Stimulated activated naive CD8-positive, alpha-beta T cell treated with anti-CD3 and anti-CD28 coated beads, Interleukin-15, Interleukin-2, amounts not matched to agents 100 ng/mL and 50 ng/mL, for 24 hours (primary cell): ENCODE results near the gene PALM3.

Source experiments
- H3K27ac Mint-ChIP-seq: one replicate; pipeline ENCODE4 v1.8.0; 2021; ENCODE audit warnings: mild to moderate bottlenecking, mixed read lengths
- H3K27me3 Mint-ChIP-seq: one replicate; pipeline ENCODE4 v1.8.0; 2021; ENCODE audit warnings: mixed read lengths
- H3K36me3 Mint-ChIP-seq: one replicate; pipeline ENCODE4 v1.8.0; 2021; ENCODE audit warnings: low read depth, mixed read lengths
- H3K4me1 Mint-ChIP-seq: one replicate; pipeline ENCODE4 v1.8.0; 2021; ENCODE audit warnings: low read depth, mixed read lengths
- H3K4me3 Mint-ChIP-seq: one replicate; pipeline ENCODE4 v1.8.0; 2021; ENCODE audit warnings: mild to moderate bottlenecking, mixed read lengths
- H3K9me3 Mint-ChIP-seq: one replicate; pipeline ENCODE4 v1.8.0; 2021; ENCODE audit warnings: mixed read lengths

PALM3 gene, protein sequence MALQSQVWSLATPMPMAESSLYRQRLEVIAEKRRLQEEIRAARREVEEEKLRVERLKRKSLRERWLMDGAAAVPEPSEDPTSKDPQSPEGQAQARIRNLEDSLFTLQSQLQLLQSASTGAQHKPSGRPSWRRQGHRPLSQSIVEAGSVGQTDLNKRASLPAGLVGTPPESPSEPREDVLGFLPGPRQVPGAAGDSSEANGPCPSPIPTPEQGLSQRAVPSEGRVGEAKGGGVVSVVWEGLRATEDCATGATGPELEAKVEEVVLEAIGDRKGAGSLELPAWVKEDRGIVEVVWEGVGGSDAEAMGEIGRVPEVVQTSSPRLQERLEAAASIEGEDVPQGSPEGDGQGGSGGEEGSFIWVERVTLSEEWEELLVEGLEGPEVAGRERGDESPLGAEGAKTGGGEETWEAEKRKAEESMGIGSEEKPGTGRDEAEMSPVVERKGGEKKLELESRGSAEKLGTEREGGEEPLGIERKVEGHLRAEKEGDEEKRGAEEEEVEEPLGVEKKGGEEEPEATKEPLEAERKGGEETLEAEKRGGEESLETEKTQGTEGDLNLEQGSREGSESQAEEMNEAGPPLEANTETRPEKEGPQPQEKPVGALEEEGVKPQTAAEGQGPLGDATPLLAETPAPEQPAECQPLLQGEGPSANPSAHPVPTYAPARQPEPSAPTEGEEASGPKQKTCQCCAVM

DNA sequence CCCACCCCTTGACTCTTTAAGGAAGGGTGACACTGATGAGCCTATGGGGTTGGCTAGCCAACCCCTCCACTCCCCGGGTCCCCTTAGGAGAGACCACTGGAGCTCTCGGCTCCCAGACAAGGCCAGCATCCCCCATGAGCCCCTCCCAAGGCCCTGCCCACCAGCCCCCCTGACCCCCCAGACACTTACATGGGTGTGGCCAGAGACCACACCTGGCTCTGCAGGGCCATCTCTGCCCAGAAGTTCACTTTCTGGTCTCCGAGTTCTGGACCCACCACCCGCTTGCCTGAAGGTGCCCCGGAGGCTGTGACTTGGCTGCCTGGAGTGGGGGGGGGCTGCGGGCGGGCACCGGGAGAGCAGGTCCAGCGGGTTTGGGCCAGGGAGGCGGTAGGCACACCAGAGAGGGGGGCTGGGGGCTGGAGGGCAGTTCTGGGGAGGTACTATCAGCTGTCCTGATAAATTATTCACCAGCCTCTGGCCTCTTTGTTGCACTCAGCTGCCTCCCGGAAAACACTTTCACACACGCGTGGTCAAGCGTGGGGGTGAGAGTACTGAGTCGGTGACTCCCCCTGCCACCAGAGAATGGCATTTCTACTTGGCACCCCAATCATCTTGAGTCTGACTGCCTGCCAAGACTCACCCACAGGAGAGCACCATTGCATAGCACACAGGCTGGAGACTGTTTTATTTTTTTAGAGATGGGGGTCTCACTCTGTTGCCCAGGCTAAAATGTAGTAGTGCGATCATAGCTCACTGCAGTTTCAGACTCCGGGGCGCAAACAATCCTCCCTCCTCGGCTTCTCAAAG, at the start of gene PALM3:
TSS of gene PALM3 (minus strand) at position 326 of the 807 bp plus-strand sequence. CDS start at position 230, 96 bp downstream.
- Mint-ChIP-seq H3K4me1 (peaks cover 12% of the 10 kb centered on the region), H3K9me3 (no peaks in the 10 kb centered on the region), H3K27me3 (peaks cover 36% of the 10 kb centered on the region), H3K36me3 (no peaks in the 10 kb centered on the region), H3K27ac (no peak within 1 kb of the TSS), H3K4me3 (no peak within 1 kb of the TSS)

DNA sequence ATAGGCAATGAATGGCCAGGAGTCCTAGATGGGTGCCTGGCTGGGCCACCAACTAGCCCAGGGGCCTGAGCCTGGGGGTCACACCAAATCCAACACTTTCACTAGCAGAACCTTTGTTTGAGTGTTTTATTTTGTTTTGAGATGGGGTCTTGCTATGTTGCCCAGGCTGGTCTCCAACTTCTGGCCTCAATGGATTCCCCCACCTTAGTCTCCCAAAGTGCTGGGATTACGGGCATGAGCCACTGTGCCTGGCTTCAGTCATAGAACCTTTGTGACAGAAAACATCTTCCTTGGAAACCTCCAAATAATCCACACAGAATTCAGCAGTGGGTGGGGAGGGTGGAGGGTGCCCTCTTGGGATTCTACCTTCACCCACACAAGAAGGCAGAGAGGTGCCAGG, 49.6 kb upstream of the PALM3 start:
- no peak overlapping the region for H3K27ac Mint-ChIP-seq
- H3K36me3 Mint-ChIP-seq: no peaks in the 10 kb centered on the region
- H3K4me1 Mint-ChIP-seq: peaks cover 32% of the 10 kb centered on the region
- no peaks in the 10 kb centered on the region for H3K27me3 Mint-ChIP-seq
- H3K4me3 Mint-ChIP-seq: no peak overlapping the region
- H3K9me3 Mint-ChIP-seq: no peaks in the 10 kb centered on the region

DNA sequence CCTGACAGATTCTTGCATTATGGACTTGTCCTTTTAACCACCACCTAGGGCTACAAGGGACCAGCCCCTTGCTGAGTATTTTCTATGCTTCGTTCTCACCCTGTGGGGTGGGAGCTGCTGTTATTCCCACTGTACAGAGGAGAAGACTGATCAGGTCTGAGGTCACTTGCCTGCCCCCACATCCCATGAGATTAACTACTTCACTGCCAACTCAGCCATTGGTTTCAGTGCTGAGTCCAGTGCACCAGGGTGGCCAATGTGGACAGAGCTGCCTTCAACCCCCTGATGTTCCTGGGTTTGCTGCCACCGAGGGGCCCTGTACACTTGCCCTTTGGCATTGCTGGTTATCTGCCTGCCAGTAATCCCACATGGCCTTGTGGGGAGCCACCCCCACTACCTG, 48.8 kb upstream of the PALM3 start:
- H3K4me3 Mint-ChIP-seq: no peak overlapping the region
- H3K27me3 Mint-ChIP-seq: no peaks in the 10 kb centered on the region
- H3K36me3 Mint-ChIP-seq: no peaks in the 10 kb centered on the region
- no peaks in the 10 kb centered on the region for H3K9me3 Mint-ChIP-seq
- H3K4me1 Mint-ChIP-seq: peaks cover 24% of the 10 kb centered on the region
- no peak overlapping the region for H3K27ac Mint-ChIP-seq

DNA sequence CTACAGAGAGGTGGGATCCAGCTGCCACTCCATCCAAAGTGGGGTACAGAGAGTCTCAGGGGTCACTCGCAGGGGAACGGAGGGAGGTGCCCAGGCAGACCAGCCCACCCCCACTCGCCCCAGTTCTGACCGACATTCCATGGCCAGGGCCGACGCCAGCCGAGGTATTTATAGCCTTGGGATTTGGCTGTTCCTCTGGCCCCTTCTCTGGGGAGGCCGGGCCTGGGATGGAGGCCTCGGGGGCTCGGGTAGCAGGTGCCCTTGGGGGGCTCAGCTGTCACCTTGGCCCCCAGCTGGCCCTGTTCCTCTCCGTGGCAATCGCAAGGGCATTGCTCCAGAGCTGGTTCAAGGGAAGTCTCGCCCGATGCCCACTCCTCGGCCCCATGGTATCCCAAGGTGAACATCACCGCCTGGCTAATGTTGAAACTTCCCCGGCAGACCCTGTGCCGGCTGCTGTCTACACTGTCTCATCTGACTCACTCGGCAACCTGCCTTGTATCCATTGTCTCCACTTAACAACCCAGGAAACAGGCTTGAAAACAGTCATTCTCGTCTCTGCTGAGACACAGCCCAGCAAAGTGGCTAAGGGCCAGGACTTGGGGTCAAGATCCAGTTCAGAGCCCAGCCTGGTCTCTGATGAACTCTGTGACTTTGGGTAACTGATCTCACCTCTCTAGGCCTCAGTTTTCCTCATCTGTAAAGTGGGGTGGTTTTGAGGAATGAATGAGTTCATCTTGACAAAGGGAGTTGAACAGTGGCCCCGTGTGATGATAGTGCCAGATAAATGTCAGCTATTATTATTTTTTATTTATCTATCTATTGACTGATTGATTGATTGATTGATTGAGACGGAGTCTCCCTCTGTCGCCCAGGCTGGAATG, 45.9 kb upstream of the PALM3 start:
- Mint-ChIP-seq H3K9me3 (no peaks in the 10 kb centered on the region), H3K4me1 (peaks cover 6% of the 10 kb centered on the region), H3K27ac (no peak overlapping the region), H3K4me3 (no peak overlapping the region), H3K27me3 (no peaks in the 10 kb centered on the region), H3K36me3 (peaks cover 4% of the 10 kb centered on the region)

DNA sequence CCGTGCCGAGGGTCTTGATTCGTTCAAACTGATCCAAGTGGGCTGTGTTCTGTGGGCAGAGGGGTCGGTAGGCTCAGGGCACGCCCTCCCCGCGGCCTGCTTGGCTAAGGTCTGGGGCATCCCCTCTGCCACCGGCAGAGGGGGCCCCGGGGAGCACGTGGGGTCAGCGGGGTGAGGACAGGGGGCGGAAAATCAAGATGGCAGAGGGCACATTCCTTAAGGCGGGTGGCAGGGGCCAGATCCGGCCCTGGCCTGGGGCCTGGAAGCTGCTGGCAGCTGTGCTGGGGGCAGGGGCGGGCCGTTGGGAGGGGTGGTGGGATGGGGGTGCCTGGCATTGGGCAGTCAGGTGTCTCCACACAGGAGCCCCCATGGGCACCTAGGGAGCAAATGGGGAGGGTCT, 45.0 kb upstream of the PALM3 start:
- H3K27ac Mint-ChIP-seq: no peak overlapping the region
- no peaks in the 10 kb centered on the region for H3K9me3 Mint-ChIP-seq
- H3K27me3 Mint-ChIP-seq: no peaks in the 10 kb centered on the region
- H3K4me3 Mint-ChIP-seq: no peak overlapping the region
- peaks cover 4% of the 10 kb centered on the region for H3K36me3 Mint-ChIP-seq
- peaks cover 3% of the 10 kb centered on the region for H3K4me1 Mint-ChIP-seq

DNA sequence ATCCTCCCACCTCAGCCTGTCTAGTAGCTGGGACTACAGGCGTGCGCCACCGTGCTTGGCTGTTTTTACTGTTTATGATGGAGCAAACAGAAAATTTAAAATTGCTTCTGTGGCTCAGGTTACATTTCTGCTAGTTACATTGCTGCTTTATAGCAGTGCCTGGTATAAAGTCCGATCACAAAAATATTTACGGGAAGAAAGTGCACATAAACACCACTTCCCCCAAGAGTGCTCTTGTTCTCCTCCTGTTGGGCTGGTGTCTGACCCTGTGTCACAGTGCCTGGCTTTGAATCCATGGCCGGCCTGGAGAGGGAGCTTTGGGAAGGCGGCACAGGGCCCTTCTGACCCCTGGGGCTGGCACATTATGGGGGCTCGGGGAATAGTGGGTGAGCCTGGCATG, 43.8 kb upstream of the PALM3 start:
- Mint-ChIP-seq H3K27me3 (no peaks in the 10 kb centered on the region), H3K4me3 (no peak overlapping the region), H3K27ac (no peak overlapping the region), H3K36me3 (peaks cover 6% of the 10 kb centered on the region), H3K9me3 (no peaks in the 10 kb centered on the region), H3K4me1 (no peaks in the 10 kb centered on the region)

DNA sequence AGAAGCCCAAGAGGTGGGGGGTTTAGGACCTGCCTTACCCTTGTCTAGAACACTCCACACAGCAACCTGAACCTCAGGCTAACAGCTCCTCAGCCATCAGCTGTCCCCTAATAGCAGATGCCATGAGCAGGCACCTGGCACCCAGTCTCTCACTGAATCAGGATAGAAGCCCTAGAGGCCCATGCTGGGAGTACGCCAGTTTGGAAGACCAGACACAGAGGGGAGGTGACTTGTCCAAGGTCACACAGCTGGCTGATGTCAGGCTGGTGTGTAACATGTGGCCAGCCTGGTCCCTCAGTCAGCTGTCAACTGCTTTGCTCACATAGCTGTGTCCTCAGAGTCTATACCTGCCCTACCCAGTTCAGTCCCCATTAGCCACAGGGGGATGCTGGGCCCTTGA, 41.4 kb upstream of the PALM3 start:
- Mint-ChIP-seq H3K4me1 (no peaks in the 10 kb centered on the region), H3K36me3 (peaks cover 8% of the 10 kb centered on the region), H3K27ac (no peak overlapping the region), H3K9me3 (no peaks in the 10 kb centered on the region), H3K27me3 (no peaks in the 10 kb centered on the region), H3K4me3 (no peak overlapping the region)

DNA sequence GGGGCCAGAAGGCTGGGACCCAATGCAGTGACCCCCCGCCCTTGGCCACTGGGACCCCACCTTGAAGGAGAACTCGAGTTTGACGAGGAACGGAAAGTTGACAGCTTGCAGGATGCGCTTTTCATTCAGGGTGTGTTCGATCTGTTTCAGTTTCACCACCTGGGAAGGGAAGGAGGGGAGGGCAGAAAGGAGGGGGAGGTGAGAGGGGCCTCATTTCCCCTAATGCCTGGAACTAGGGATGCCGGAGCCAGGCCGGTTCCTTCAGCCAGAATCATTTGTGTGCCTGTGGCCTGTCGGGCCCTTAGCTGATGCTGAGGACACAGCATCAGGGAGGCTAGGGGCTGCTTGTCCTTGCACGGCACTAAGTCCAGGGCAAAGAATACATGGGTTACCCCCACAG, 40.9 kb upstream of the PALM3 start:
- Mint-ChIP-seq H3K9me3 (no peaks in the 10 kb centered on the region), H3K27ac (no peak overlapping the region)

DNA sequence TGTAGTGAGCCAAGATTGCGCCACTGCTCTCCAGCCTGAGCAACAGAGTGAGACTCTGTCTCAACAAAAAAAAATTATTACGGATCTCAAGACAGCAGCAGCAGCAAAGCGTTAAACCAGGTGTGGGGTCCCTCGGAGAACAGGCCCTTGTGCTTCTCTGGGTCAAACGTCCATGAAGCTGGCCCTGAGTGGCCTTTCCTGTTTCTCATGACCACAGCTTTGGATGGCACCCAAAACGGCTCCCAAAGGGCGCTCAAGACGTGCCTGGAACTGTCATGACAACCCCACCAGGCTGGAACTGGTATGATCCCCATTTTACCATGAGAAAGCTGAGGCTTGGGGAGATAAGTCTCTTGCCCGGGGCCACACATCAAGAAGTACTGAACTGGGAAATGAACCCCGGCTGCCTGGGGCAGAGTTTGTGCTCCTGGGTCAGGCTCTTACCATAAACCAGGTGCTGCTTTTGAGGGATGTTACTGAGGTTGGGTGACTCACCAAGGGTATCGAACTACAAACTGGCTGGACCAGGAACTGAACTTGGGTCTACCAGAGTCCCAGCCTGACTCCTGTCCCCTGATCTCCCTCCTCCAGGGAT, 40.3 kb upstream of the PALM3 start:
- H3K9me3 Mint-ChIP-seq: no peaks in the 10 kb centered on the region
- no peaks in the 10 kb centered on the region for H3K4me1 Mint-ChIP-seq
- H3K27me3 Mint-ChIP-seq: no peaks in the 10 kb centered on the region
- H3K27ac Mint-ChIP-seq: no peak overlapping the region
- peaks cover 8% of the 10 kb centered on the region for H3K36me3 Mint-ChIP-seq
- H3K4me3 Mint-ChIP-seq: no peak overlapping the region

More for the DNA sequence above, 40.9 kb upstream of the PALM3 start:
- Mint-ChIP-seq H3K27me3 (no peaks in the 10 kb centered on the region), H3K36me3 (peaks cover 8% of the 10 kb centered on the region), H3K4me1 (no peaks in the 10 kb centered on the region), H3K4me3 (no peak overlapping the region)

DNA sequence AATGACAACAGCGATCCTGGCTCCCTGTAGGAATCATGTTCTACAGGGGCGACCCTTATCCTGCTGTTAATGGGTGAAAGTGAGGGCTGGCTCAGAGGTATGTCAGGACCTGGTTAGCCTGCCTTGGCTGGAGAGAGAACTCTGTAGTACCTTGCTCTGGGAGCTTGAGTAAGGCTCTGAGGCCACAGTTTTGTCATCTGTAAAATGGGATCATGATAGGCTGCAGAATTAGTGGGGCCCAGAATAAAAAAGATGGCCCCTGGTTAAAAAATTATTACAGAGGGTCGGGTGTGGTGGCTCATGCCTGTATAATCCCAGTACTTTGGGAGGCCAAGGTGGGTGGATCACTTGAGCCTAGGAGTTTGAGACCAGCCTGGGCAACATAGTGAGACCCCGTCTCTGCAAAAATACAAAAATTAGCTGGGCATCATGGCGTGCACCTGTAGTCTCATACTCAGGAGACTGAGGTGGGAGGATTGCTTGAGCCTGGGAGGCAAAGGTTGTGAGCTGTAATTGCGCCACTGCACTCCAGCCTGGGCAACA, 39.2 kb upstream of the PALM3 start:
- no peaks in the 10 kb centered on the region for H3K27me3 Mint-ChIP-seq
- H3K4me1 Mint-ChIP-seq: no peaks in the 10 kb centered on the region
- no peak overlapping the region for H3K4me3 Mint-ChIP-seq
- H3K36me3 Mint-ChIP-seq: peaks cover 13% of the 10 kb centered on the region
- H3K9me3 Mint-ChIP-seq: no peaks in the 10 kb centered on the region
- no peak overlapping the region for H3K27ac Mint-ChIP-seq

DNA sequence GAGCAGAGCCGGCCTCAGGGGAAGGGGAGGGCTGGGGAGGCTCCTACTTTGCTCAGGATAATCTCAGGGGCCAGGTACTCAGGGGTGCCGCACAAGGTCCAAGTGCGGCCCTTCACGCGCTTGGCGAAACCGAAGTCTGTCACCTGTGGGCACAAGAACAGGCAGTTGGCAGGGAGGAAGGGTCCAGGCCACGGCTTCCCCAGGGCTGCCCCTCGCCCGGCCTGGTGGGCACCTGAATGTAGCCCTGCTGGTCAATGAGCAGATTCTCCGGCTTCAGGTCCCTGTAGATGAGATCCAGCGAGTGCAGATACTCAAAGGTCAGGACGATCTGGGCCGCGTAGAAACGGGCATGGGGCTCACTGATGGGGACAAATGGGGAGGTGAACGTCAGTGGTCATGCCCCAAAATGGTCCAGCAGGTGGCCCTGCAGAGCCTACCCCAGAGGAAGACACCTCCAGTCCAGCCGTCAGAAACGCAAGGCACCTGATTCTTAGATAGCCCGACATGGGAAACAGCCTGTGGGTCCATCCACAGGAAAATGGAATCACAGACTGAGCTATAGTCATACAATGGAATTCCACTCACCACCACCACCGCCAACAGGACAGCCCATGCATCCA, 35.8 kb upstream of the PALM3 start:
- Mint-ChIP-seq H3K36me3 (peaks cover 17% of the 10 kb centered on the region), H3K4me1 (no peaks in the 10 kb centered on the region), H3K27ac (no peak overlapping the region), H3K27me3 (no peaks in the 10 kb centered on the region), H3K4me3 (no peak overlapping the region), H3K9me3 (peaks cover 6% of the 10 kb centered on the region)

DNA sequence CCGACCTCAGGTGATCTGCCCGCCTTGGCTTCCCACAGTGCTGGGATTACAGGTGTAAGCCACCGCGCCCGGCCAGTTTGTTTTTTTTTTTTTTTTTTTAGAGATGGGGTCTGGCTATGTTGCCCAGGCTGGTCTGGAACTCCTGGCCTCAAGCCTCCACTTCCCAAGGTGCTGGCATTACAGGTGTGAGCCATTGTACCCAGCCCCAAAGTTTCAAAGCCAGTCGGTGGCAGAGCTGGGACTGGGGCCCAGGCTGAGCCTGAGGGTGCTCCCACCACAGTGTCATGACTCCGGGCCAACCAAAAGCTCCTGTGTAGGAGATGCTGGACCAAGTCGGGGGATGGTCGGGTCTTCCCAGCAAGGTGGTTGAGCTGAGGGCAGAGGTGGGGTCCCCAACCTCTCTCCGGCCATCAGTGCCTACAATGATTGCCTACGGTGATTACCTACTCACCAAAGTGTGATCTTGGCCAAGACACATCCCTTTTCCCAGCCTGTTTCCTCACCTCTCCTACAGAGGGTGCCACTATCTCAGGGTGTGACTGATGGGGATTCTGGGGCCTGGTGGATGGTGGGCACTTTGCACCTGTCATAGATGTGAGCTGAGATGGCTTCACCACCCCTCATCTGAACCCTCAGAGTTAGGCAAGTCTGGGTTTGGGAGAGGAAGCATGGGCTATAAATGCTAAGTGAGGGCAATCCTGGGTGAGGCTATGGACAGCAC, 34.6 kb upstream of the PALM3 start:
- Mint-ChIP-seq H3K4me3 (no peak overlapping the region), H3K27me3 (no peaks in the 10 kb centered on the region), H3K27ac (no peak overlapping the region), H3K36me3 (peaks cover 17% of the 10 kb centered on the region), H3K4me1 (peaks cover 9% of the 10 kb centered on the region), H3K9me3 (peaks cover 6% of the 10 kb centered on the region)

DNA sequence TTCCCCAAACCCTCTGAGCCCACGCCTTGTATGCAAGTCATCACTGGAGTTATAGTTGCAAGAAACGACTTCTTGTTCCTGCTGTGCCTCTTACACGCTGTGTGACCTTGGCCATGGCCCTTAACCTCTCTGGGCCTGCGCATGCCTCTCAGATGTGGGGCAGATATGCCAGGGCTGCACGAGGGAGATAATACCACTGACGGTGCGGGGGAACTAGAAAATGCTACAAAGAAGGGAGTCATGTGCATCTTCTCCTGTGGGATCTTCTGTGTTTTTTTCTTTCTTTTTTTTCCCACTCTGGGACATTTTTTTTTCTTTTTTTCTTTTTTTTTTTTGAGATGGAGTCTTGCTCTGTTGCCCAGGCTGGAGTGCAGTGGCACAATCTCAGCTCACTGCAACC, 33.0 kb upstream of the PALM3 start:
- Mint-ChIP-seq H3K36me3 (peaks cover 13% of the 10 kb centered on the region), H3K27me3 (no peaks in the 10 kb centered on the region), H3K27ac (no peak overlapping the region), H3K9me3 (peaks cover 6% of the 10 kb centered on the region), H3K4me1 (peaks cover 10% of the 10 kb centered on the region), H3K4me3 (no peak overlapping the region)
